ENCODE data around the gene CUBN.

The CUBN gene

DNA sequence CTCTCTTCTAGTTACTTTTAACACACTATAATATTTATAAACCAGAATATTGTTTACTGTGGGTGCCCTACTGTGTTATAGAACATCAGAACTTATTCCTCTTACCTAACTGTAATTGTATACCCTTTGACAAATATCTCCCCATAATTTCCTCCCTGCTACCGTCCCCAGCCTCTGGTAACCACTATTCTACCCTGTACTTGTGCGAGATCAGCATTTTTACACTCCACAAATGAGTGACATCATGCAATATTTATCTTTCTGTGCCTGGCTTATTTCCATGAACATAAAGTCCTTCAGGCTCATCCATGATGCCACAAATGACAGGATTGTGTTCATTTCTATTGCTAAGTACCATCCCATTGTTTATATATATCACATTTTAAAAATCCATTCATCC, 172.6 kb downstream of the CUBN start:
- H3K4me3 ChIP-seq (ENCODE audit: low read depth, low read length), result no peak overlapping the region
- TF ChIP-seq CTCF (IDR thresholded peaks at IDR 0.05; ENCODE audit: low read depth, low read length), result no peak

DNA sequence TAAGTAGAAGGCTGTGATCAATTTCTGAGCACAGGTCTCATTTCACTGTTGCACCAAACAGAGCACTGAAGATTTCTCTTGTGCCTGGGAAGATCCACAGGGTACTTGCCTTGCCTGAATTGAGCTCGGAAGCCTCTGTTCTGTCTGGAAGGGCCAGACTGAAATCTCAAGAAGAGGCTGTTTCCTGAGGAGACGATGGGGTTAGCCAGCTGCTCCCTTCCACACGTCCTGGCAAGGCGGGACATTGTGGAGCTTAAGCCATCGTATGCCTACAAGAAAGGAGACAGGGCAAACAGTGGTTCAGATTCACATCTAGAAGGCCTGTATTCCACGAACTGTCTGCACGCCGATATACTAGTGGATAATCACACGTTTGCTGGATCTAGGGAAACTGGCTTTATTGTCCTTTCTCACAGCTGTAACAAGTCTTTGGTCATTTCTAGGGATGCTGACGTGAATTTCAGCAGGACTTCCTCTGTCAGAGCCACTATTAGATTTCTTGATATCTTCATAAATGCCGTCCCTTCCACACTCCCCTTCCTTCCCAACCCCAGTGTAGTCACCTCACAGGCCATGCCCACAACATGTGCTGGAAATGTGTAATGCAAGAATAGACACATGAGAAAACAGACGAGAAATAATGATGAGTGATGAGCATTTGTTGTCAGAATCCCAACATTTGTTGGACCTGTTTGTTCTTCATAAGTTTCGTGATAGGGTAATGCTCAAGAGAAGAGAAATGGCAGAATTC, 175.2 kb downstream of the CUBN start:
- no peak overlapping the region for H3K4me3 ChIP-seq (ENCODE audit: low read depth, low read length)
- TF ChIP-seq CTCF (IDR thresholded peaks at IDR 0.05; ENCODE audit: low read depth, low read length), result no peak

DNA sequence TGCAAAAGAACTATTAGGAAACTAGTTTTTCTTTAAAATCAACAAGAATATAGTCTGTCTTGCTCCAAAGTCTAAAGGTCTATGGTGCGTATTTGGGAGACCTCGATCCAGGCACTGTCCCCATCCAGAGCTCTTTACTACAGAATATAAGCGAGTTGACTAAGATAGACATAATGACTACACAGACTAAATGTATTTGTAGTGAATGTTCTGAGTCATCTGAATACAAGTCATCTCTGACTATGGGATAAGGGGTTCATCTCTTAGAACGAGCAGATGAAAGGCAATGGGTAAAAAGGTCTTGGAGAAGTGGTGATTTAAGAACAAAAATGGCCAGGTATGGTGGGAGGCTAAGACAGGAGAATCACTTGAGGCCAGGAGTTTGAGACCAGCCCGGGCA, 176.3 kb downstream of the CUBN start:
- TF ChIP-seq CTCF (IDR thresholded peaks at IDR 0.05; ENCODE audit: low read depth, low read length), result no peak

GRCh38 chr10:16952610-16953009, 177.0 kb downstream of the CUBN start:
- TF ChIP-seq CTCF (IDR thresholded peaks at IDR 0.05; ENCODE audit: low read depth, low read length), result no peak
- H3K4me3 ChIP-seq (ENCODE audit: low read depth, low read length), result no peak overlapping the region

More for the DNA sequence above, 176.3 kb downstream of the CUBN start:
- H3K4me3 ChIP-seq (ENCODE audit: low read depth, low read length), result no peak overlapping the region

DNA sequence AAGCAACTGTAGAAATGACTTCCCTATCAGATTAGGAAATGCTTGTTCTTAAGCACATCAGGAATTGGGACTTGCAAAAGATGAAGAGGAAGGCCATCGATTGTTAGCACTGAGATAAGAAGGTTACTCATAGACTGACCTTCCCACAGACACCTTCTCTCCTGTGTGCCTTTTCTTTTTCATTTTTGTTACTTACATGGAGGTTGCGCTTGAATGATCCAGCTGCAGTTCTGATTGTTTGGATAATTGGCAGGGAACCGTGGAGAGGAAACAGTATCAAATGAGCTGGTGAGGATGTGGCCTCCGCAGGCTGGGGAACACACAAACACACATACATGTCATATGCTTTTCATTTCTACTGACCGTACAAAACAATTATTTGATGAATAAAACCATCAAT, 177.5 kb downstream of the CUBN start:
- no peak overlapping the region for H3K4me3 ChIP-seq (ENCODE audit: low read depth, low read length)
- no peak for TF ChIP-seq CTCF (IDR thresholded peaks at IDR 0.05; ENCODE audit: low read depth, low read length)

GRCh38 chr10:16950656-16951601, 178.7 kb downstream of the CUBN start:
- TF ChIP-seq CTCF (IDR thresholded peaks at IDR 0.05; ENCODE audit: low read depth, low read length), result no peak
- peak overlapping the region; percentile 23 for H3K4me3 ChIP-seq (ENCODE audit: low read depth, low read length)

- no peak overlapping the region for H3K4me3 ChIP-seq (ENCODE audit: low read depth, low read length)
- no peak for TF ChIP-seq CTCF (IDR thresholded peaks at IDR 0.05; ENCODE audit: low read depth, low read length)
Measured at GRCh38 chr10:16949816-16950215, 179.8 kb downstream of the CUBN start.
